SK-N-SH (cell line): Measurements from ENCODE around the gene ZNF785. TPM values are rescaled to one million over a fixed set of nuclear protein-coding genes. Genes with fewer than 3 reads are reported as not detected.

Source experiments
- CTCF ChIA-PET: fragments of 300-600, 350-600 bp; formaldehyde crosslinking; extraction: SDS; loops from one replicate; lab custom pipeline; 2021; lab: Yijun Ruan, JAX
- POLR2A ChIA-PET: fragments of 350-600 bp; sonication (Branson Sonifier 250); formaldehyde crosslinking; extraction: SDS; loops from one replicate; lab custom pipeline; 2020; ENCODE audit warnings: antibody characterized with exemption, inconsistent platforms; lab: Yijun Ruan, JAX
- DNase-seq: peaks from one replicate; pipeline ENCODE4 v3.0.0; 2012
- H2AFZ ChIP-seq: fragments of 200-600 bp; sonication (generic); 2 replicates; pipeline ENCODE4 v1.8.1; 2016; ENCODE audit warnings: antibody characterized with exemption, mild to moderate bottlenecking, low read depth
- H3F3A ChIP-seq: fragments of 200-600 bp; sonication (generic); replicated peaks from 2 replicates; pipeline ENCODE3; 2016; ENCODE audit warnings: antibody characterized with exemption, mild to moderate bottlenecking; ENCODE audit not compliant: insufficient read depth
- H3K27ac ChIP-seq, 2 experiments: fragments of 200-500 bp in 1 of 2; fragments of 200-600 bp in 1 of 2; sonication (Bioruptor generic) in 1 of 2; sonication (generic), shearing (Covaris generic) in 1 of 2; 2 replicates each; pipeline versions ENCODE4 v1.5.1 to v1.6.1; 2014 to 2016; ENCODE audit warnings: low read depth in 2 of 2, inconsistent platforms in 1 of 2, low read length in 1 of 2, mild to moderate bottlenecking in 1 of 2, mixed read lengths in 1 of 2
- H3K27me3 ChIP-seq: fragments of 200-600 bp; sonication (generic), shearing (Covaris generic); 2 replicates; pipeline ENCODE4 v1.6.1; 2016; ENCODE audit warnings: mixed run types; ENCODE audit not compliant: insufficient read depth
- H3K36me3 ChIP-seq, 2 experiments: fragments of 200-500 bp in 1 of 2; fragments of 200-600 bp in 1 of 2; sonication (Bioruptor generic) in 1 of 2; sonication (generic) in 1 of 2; replicated peaks in 1 of 2; 2 replicates each; pipeline versions ENCODE3 to v1.5.1; 2014 to 2016; ENCODE audit warnings: low read length in 1 of 2, mild to moderate bottlenecking in 1 of 2; ENCODE audit not compliant: insufficient read depth in 2 of 2, control insufficient read depth in 1 of 2
- H3K4me1 ChIP-seq, 2 experiments: fragments of 200-500 bp in 1 of 2; fragments of 200-600 bp in 1 of 2; sonication (Bioruptor generic) in 1 of 2; sonication (generic), shearing (Covaris generic) in 1 of 2; 2 replicates each; pipeline versions ENCODE4 v1.5.1 to v1.6.1; 2014 to 2016; ENCODE audit warnings: low read depth in 1 of 2, low read length in 1 of 2, mixed run types in 1 of 2; ENCODE audit not compliant: insufficient read depth in 2 of 2, control insufficient read depth in 1 of 2
- H3K4me2 ChIP-seq: fragments of 200-600 bp; sonication (generic), shearing (Covaris generic); 2 replicates; pipeline ENCODE4 v1.6.1; 2017; ENCODE audit warnings: mixed run types
- H3K4me3 ChIP-seq, 2 experiments: fragments of 200-500 bp in 1 of 2; fragments of 200-600 bp in 1 of 2; sonication (Bioruptor generic) in 1 of 2; sonication (generic), shearing (Covaris generic) in 1 of 2; 2 replicates each; pipeline versions ENCODE4 v1.5.1 to v1.8.1; 2014 to 2016; ENCODE audit warnings: low read depth in 2 of 2, inconsistent platforms in 1 of 2, low read length in 1 of 2, mild to moderate bottlenecking in 1 of 2, mixed read lengths in 1 of 2, moderate library complexity in 1 of 2
- H3K79me2 ChIP-seq: fragments of 200-600 bp; sonication (generic); 2 replicates; pipeline ENCODE4 v1.8.1; 2017; ENCODE audit warnings: mild to moderate bottlenecking; ENCODE audit not compliant: insufficient read depth
- H3K9ac ChIP-seq: fragments of 200-600 bp; sonication (generic); 2 replicates; pipeline ENCODE4 v1.6.1; 2017; ENCODE audit warnings: mixed run types
- H3K9me2 ChIP-seq: fragments of 200-600 bp; sonication (generic); 2 replicates; pipeline ENCODE4 v1.6.1; 2017; ENCODE audit warnings: mixed run types
- H3K9me3 ChIP-seq: fragments of 200-600 bp; sonication (generic); 2 replicates; pipeline ENCODE4 v1.6.1; 2017; ENCODE audit warnings: mixed run types, mild to moderate bottlenecking, moderate library complexity
- H4K20me1 ChIP-seq: fragments of 200-600 bp; sonication (generic); 2 replicates; pipeline ENCODE4 v1.6.1; 2017; ENCODE audit warnings: mild to moderate bottlenecking, mixed run types; ENCODE audit not compliant: insufficient read depth
- ELF1 ChIP-seq: IDR thresholded peaks from 2 replicates; pipeline ENCODE4 v1.4.0; 2012
- FOSL2 ChIP-seq: IDR thresholded peaks from 2 replicates; pipeline ENCODE4 v1.4.0; 2012; ENCODE audit warnings: low read depth, mild to moderate bottlenecking, moderate library complexity, borderline replicate concordance
- GABPA ChIP-seq: IDR thresholded peaks from 2 replicates; pipeline ENCODE4 v1.4.0; 2012; ENCODE audit warnings: low read depth, mild to moderate bottlenecking
- NFIC ChIP-seq: IDR thresholded peaks from 2 replicates; pipeline ENCODE4 v1.4.0; 2012; ENCODE audit warnings: borderline replicate concordance
- NRF1 ChIP-seq: IDR thresholded peaks from 2 replicates; pipeline ENCODE4 v1.6.1; 2012; ENCODE audit warnings: low read depth, mild to moderate bottlenecking, low read length
- RFX5 ChIP-seq: IDR thresholded peaks from 2 replicates; pipeline ENCODE4 v1.6.1; 2012; ENCODE audit warnings: mild to moderate bottlenecking, improper control_type of control experiment, low read length
- RXRA ChIP-seq: IDR thresholded peaks from 2 replicates; pipeline ENCODE4 v1.4.0; 2012; ENCODE audit warnings: low read depth, mild to moderate bottlenecking, borderline replicate concordance
- SIN3A ChIP-seq: IDR thresholded peaks from 2 replicates; pipeline ENCODE4 v1.6.1; 2012; ENCODE audit warnings: low read depth, mild to moderate bottlenecking, low read length, moderate library complexity, borderline replicate concordance
- TAF1 ChIP-seq: IDR thresholded peaks from 2 replicates; pipeline ENCODE4 v1.6.1; 2012; ENCODE audit warnings: low read depth, mild to moderate bottlenecking, low read length, moderate library complexity, borderline replicate concordance
- TCF12 ChIP-seq: IDR thresholded peaks from 2 replicates; pipeline ENCODE4 v1.4.0; 2012
- YY1 ChIP-seq: IDR thresholded peaks from 2 replicates; pipeline ENCODE4 v1.4.0; 2012; ENCODE audit warnings: low read depth, mild to moderate bottlenecking
- WGBS: methylation state at CpG from one replicate; pipeline ENCODE4 v1.1.6; 2017; ENCODE audit warnings: low lambda C conversion rate; 5-methylcytosine and 5-hydroxymethylcytosine counted together
- polyA plus RNA-seq, 3 experiments: library from polyadenylated mRNA; depleted of rRNA; stranded (reverse); fragments of >200 nt; gene quantifications; 2 replicates each; pipeline ENCODE4 v1.2.3, GENCODE V29; 2012
- TF ChIP-seq, protein P1 (sequence below): IDR thresholded peaks from 2 replicates; pipeline ENCODE4; 2012
- TF ChIP-seq, protein P2 (sequence below): fragments of 200-600 bp; sonication (generic); IDR thresholded peaks from 2 replicates; pipeline ENCODE4 v1.6.1; 2017; ENCODE audit warnings: antibody characterized with exemption, mild to moderate bottlenecking, moderate library complexity
- TF ChIP-seq, protein P3 (sequence below): IDR thresholded peaks from 2 replicates; pipeline ENCODE4 v1.6.1; 2012; ENCODE audit warnings: mild to moderate bottlenecking, low read depth, low read length, moderate library complexity

The ZNF785 gene
- polyA plus RNA-seq, 1 of the 3 experiments (the other 2 are of a cell fraction), result 8.8 TPM

GRCh38 chr16:30571445-30572322 lies 13.8 kb downstream of the ZNF785 start, which contains the start of gene ZNF688 (continued):
- TF ChIP-seq, protein P1, sequence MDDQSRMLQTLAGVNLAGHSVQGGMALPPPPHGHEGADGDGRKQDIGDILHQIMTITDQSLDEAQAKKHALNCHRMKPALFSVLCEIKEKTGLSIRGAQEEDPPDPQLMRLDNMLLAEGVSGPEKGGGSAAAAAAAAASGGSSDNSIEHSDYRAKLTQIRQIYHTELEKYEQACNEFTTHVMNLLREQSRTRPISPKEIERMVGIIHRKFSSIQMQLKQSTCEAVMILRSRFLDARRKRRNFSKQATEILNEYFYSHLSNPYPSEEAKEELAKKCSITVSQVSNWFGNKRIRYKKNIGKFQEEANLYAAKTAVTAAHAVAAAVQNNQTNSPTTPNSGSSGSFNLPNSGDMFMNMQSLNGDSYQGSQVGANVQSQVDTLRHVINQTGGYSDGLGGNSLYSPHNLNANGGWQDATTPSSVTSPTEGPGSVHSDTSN, result no peak
- TF ChIP-seq FOSL2 (no peak), GABPA (peak; percentile 50; the same call in 1 of the 2 replicates), RXRA (no peak), YY1 (peak; percentile 99), SIN3A (peak; percentile 99), NRF1 (no peak), TCF12 (no peak), TAF1 (peak; percentile 62), RFX5 (0 out of 2 replicates have a peak, but pooled peaks have one; percentile 33), ELF1 (peak; percentile 76)
- TF ChIP-seq, protein P2, sequence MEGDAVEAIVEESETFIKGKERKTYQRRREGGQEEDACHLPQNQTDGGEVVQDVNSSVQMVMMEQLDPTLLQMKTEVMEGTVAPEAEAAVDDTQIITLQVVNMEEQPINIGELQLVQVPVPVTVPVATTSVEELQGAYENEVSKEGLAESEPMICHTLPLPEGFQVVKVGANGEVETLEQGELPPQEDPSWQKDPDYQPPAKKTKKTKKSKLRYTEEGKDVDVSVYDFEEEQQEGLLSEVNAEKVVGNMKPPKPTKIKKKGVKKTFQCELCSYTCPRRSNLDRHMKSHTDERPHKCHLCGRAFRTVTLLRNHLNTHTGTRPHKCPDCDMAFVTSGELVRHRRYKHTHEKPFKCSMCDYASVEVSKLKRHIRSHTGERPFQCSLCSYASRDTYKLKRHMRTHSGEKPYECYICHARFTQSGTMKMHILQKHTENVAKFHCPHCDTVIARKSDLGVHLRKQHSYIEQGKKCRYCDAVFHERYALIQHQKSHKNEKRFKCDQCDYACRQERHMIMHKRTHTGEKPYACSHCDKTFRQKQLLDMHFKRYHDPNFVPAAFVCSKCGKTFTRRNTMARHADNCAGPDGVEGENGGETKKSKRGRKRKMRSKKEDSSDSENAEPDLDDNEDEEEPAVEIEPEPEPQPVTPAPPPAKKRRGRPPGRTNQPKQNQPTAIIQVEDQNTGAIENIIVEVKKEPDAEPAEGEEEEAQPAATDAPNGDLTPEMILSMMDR, result no peak

GRCh38 chr16:30570636-30571444 lies 14.7 kb downstream of the ZNF785 start:
- no peaks in the 10 kb centered on the region for H3K36me3 ChIP-seq
- WGBS, result 37% methylated on average over 11 of the region's 22 CpGs
- POLR2A ChIA-PET, result interaction anchor here (0.7 to 2.8 kb wide), 7 partner anchors 9 to 114 kb away, joined by 3 to 44 read pairs (median 4); partner anchors contain the start of genes ZNF747, ZNF764 and ZNF785
- H2AFZ ChIP-seq, result peak overlapping the region; percentile 92; the same call in 1 of the 2 replicates
- CTCF ChIA-PET, result interaction anchor here (0.7 to 2.7 kb wide), 11 partner anchors 12 to 161 kb away, joined by 3 to 10 read pairs (median 4); partner anchors contain the start of genes DCTPP1, FBRS, ZNF689 and ZNF747
- peak overlapping the region; percentile 87 for H3K9ac ChIP-seq
- H3K27ac ChIP-seq, result peak overlapping the region; percentile 83 to 96
- no peaks in the 10 kb centered on the region for H3K9me3 ChIP-seq
- DNase-seq, result peak; percentile 74
- TF ChIP-seq NFIC, result no peak
- TF ChIP-seq, protein P3, sequence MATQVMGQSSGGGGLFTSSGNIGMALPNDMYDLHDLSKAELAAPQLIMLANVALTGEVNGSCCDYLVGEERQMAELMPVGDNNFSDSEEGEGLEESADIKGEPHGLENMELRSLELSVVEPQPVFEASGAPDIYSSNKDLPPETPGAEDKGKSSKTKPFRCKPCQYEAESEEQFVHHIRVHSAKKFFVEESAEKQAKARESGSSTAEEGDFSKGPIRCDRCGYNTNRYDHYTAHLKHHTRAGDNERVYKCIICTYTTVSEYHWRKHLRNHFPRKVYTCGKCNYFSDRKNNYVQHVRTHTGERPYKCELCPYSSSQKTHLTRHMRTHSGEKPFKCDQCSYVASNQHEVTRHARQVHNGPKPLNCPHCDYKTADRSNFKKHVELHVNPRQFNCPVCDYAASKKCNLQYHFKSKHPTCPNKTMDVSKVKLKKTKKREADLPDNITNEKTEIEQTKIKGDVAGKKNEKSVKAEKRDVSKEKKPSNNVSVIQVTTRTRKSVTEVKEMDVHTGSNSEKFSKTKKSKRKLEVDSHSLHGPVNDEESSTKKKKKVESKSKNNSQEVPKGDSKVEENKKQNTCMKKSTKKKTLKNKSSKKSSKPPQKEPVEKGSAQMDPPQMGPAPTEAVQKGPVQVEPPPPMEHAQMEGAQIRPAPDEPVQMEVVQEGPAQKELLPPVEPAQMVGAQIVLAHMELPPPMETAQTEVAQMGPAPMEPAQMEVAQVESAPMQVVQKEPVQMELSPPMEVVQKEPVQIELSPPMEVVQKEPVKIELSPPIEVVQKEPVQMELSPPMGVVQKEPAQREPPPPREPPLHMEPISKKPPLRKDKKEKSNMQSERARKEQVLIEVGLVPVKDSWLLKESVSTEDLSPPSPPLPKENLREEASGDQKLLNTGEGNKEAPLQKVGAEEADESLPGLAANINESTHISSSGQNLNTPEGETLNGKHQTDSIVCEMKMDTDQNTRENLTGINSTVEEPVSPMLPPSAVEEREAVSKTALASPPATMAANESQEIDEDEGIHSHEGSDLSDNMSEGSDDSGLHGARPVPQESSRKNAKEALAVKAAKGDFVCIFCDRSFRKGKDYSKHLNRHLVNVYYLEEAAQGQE, result peak; percentile 86
- H3K4me3 ChIP-seq, result peak overlapping the region; percentile 64 to 68
- H4K20me1 ChIP-seq, result no peaks in the 10 kb centered on the region
- H3K4me2 ChIP-seq, result peak overlapping the region; percentile 94
- no peaks in the 10 kb centered on the region; the same call in 1 of the 2 replicates for H3K79me2 ChIP-seq
- H3K9me2 ChIP-seq, result no peaks in the 10 kb centered on the region
- H3K4me1 ChIP-seq, result peaks cover 5 to 12% of the 10 kb centered on the region in 2 experiments; a peak in 1 of 4 replicates
- no peaks in the 10 kb centered on the region for H3K27me3 ChIP-seq
- peaks cover 16% of the 10 kb centered on the region for H3F3A ChIP-seq
